Amniotic stem cell (primary cell): Measurements from ENCODE around the gene C2orf92.

Source experiments
- DNase-seq: peaks from one replicate; lab custom pipeline; 2025; lab: John Stamatoyannopoulos, UW

C2orf92 gene

GRCh38 chr2:97714084-97714949 is 44.8 kb downstream of the C2orf92 start:
- DNase-seq, result no peak

GRCh38 chr2:97714950-97715652 is 45.6 kb downstream of the C2orf92 start:
- DNase-seq, result no peak

- no peak for DNase-seq
Observed at GRCh38 chr2:97715951-97716694, 46.6 kb downstream of the C2orf92 start.

- DNase-seq, result no peak
Observed at GRCh38 chr2:97716695-97717612, 47.4 kb downstream of the C2orf92 start.

- no peak for DNase-seq
Observed at GRCh38 chr2:97717613-97717995, 48.1 kb downstream of the C2orf92 start.

GRCh38 chr2:97718051-97718882 is 48.8 kb downstream of the C2orf92 start:
- no peak for DNase-seq

GRCh38 chr2:97718942-97719341 is 49.4 kb downstream of the C2orf92 start:
- no peak for DNase-seq

GRCh38 chr2:97719362-97720155 is 50.0 kb downstream of the C2orf92 start:
- DNase-seq, result no peak

- no peak for DNase-seq
Observed at GRCh38 chr2:97720746-97721145, 51.2 kb downstream of the C2orf92 start.

- DNase-seq, result no peak
Observed at GRCh38 chr2:97722227-97722626, 52.7 kb downstream of the C2orf92 start.

- DNase-seq, result no peak
Observed at GRCh38 chr2:97723156-97724072, 53.9 kb downstream of the C2orf92 start.

- no peak for DNase-seq
Observed at GRCh38 chr2:97724073-97724410, 54.5 kb downstream of the C2orf92 start.

GRCh38 chr2:97724501-97724900 is 55.0 kb downstream of the C2orf92 start:
- DNase-seq, result no peak

GRCh38 chr2:97724946-97725688 is 55.6 kb downstream of the C2orf92 start:
- no peak for DNase-seq

- DNase-seq, result no peak
Observed at GRCh38 chr2:97726261-97727064, 57.0 kb downstream of the C2orf92 start.

GRCh38 chr2:97727296-97727695 is 57.8 kb downstream of the C2orf92 start:
- no peak for DNase-seq

- no peak for DNase-seq
Observed at GRCh38 chr2:97728091-97728731, 58.7 kb downstream of the C2orf92 start.
